Superior temporal gyrus (tissue), 1 donor: ENCODE results near the gene EDEM1.

Experiments used
- DNase-seq: peaks from one replicate; pipeline ENCODE4 v3.0.0-alpha.2; 2016; ENCODE audit errors: extremely low spot score

The EDEM1 gene

GRCh38 chr3:5198986-5199731 is 11.7 kb downstream of the EDEM1 start:
- no peak for DNase-seq

GRCh38 chr3:5201536-5201935 is 14.0 kb downstream of the EDEM1 start:
- DNase-seq = no peak

- no peak for DNase-seq
Observed at GRCh38 chr3:5202222-5202621, 14.7 kb downstream of the EDEM1 start.

- no peak for DNase-seq
Observed at GRCh38 chr3:5205165-5205941, 17.8 kb downstream of the EDEM1 start.

GRCh38 chr3:5210926-5211325 is 23.4 kb downstream of the EDEM1 start:
- DNase-seq = no peak

GRCh38 chr3:5212628-5213573 is 25.4 kb downstream of the EDEM1 start:
- DNase-seq = no peak

- no peak for DNase-seq
Observed at GRCh38 chr3:5213574-5213966, 26.1 kb downstream of the EDEM1 start.

- DNase-seq = no peak
Observed at GRCh38 chr3:5214352-5214751, 26.8 kb downstream of the EDEM1 start.

- no peak for DNase-seq
Observed at GRCh38 chr3:5217824-5218595, 30.5 kb downstream of the EDEM1 start.

GRCh38 chr3:5218815-5219214 is 31.3 kb downstream of the EDEM1 start:
- DNase-seq = no peak

- DNase-seq = no peak
Observed at GRCh38 chr3:5219216-5219615, 31.7 kb downstream of the EDEM1 start.

GRCh38 chr3:5220193-5220592 is 32.7 kb downstream of the EDEM1 start:
- no peak for DNase-seq

- no peak for DNase-seq
Observed at GRCh38 chr3:5220667-5221431, 33.3 kb downstream of the EDEM1 start.

- no peak for DNase-seq
Observed at GRCh38 chr3:5221701-5222100, 34.2 kb downstream of the EDEM1 start.

- DNase-seq = no peak
Observed at GRCh38 chr3:5222283-5223005, 34.9 kb downstream of the EDEM1 start.

- peak; percentile 63 for DNase-seq
Observed at GRCh38 chr3:5226783-5227182, 39.3 kb downstream of the EDEM1 start.

GRCh38 chr3:5227812-5228211 is 40.3 kb downstream of the EDEM1 start:
- no peak for DNase-seq

- DNase-seq = no peak
Observed at GRCh38 chr3:5229414-5229813, 41.9 kb downstream of the EDEM1 start.

GRCh38 chr3:5231074-5231473 is 43.6 kb downstream of the EDEM1 start:
- peak; percentile 53 for DNase-seq

- DNase-seq = no peak
Observed at GRCh38 chr3:5231487-5231886, 44.0 kb downstream of the EDEM1 start.
